HG03039 (cell line): ENCODE measurements around the gene C3orf22.
"Not testable (repeated sequence)": the region's sequence is repeated elsewhere in the genome, so short reads cannot be mapped to it uniquely, and the experiment has no call there.

Source experiments
- ATAC-seq: cut with Tn5 transposase; IDR thresholded peaks from one replicate; pipeline ENCODE4 v1.9.1; 2021; ENCODE audit warnings: mild to moderate bottlenecking, moderate library complexity; ENCODE audit not compliant: unreplicated experiment

The C3orf22 gene, protein sequence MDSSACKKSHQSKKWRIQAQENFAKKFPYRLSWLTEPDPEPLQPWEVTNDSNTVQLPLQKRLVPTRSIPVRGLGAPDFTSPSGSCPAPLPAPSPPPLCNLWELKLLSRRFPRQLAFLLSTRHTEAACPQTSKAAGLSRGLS

DNA sequence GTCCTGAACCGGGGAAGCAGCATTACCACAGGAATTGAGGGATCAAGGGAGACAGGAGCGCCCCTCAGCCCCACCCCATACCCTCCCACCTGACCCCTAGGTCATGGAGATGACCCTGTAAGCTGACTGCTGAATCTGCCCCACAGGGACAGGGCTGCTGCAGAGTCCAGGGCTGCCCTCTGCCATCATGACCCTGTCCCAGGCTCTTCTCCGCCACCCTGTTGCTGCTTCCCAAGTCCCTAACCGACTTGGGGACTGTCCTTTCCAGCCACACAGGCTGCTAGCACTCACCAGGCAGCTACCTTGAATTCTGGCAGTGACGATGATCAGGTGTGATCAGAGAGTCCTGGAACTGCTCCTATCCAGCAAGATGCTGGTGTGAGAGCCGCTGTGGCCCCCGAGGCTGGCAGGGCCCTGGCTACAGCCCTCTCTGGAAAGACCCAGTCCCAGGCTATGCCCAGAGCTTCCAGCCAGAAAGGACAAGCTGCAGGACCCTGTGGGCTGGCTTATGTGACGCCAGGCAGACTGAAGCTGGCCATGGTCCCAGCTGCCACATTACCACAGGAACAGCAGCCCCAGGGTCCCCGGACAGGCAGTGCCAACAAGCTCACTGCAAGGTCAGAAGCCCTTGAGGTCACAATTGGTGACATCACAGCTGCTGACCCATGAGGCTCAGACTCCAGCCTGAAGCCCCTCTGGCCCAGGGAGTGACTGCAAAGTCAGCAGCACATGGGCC, at the start of gene C3orf22:
Gene C3orf22, minus strand, starts transcription at position 597 of the 736 bp plus-strand sequence. CDS start 5,542 bp downstream, outside the sequence.
- ATAC-seq, result no peak

DNA sequence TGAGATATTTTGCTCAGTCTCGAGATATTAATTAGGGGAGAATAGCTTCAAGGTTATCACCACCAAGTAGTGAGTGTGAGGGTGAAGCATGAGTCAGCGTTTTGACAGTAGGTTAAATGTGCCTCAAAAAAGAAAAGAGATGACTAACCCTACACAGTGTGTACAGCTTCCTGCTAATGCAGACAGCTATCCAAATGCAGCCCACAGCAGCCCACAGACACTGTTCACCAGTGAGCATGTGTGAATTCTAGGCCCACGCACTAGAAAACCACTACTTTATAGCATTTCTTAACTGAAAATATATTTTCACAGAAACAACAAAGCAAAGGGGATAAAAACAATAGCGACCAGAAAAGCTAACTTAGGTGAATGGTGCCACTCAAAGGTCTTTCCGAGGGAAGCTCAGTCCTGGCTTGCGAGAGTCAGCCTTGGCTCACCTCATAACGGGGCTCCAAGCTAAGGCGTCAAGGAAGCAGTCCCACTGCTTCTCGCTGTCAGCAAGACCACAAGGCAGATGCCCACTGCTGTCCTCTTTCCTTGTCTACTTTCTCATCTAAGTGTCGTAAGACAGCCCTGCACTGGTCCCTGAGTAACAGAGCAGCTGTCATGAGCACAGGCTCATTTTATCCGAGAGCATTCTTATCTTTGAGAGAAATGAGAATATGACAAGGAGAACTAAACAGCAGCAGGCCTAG, 48.6 kb upstream of the C3orf22 start:
- ATAC-seq, result no peak

DNA sequence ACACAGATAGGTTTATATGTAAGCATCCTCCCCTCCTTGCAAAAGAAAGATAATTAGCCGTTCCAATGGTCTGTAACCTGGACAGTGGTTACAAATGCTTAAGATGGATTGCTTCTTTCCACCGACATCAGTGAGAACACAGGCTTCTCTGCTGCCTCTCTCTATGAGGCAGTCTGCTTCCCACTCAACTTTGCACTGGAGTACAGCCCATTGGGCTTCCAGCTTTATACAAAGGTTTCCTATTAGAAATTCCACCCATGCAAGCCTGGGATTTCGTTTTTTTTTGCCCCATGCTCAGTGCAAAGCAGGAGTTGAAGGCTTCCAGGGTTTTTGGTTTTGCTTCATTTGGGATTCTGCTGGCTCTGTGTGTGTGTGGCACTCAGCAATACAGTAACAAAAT, 47.3 kb upstream of the C3orf22 start:
- ATAC-seq, result no peak

DNA sequence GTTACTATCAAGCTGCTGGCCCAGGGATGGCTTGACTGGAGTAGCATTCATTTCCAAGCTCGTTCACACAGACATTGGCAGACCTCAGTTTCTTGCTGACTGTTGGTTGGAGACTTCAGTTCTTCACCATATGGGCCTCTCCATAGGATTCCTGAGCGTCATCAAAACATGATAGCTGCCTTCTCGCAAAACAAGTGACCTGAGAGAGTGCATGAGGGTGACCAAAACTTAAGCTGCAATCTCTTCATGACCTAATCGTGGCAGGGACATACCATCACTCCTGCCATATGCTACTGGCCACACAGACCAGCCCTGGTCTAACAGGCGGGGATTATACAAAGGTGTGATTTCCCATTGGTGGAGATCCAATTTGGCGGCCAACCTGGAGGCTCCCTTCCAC, 46.0 kb upstream of the C3orf22 start:
- ATAC-seq, result no peak

DNA sequence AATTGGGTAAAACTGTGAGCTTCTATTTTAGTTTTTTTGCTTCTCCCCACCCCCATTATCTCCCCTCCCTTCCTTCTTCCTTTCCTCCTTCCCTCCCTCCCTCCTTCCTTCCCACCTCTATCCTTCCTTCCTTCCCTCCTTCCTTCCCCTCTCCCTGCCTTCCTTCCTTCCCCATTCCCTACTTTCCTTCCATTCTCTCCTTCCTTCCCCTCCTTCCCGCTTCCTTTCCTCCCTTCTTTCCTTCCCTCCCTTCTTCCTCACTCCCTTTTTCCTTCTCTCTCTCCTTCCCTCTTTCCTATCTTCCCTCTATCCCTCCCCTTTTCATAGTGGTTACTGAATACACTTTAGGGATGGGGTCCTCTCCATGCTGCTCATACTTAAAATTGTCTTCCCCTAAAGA, 40.4 kb upstream of the C3orf22 start:
- ATAC-seq, result no peak

DNA sequence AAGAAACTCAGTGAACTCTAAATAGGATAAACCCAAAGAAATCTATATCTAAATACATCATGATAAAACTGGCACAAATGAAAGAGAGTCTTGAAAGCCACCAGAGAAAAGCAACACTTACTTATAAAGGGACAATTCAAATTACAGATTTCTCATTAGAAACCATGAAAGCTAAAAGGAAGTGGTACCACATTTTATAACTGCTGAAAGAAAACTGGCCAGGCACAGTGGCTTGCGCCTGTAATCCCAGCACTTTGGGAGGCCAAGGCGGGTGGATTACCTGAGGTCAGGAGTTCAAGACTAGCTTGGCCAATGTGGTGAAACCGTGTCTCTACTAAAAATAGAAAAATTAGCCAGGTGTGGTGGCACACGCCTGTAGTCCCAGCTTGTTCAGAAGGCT, 36.7 kb upstream of the C3orf22 start:
- ATAC-seq, result not testable (repeated sequence)

DNA sequence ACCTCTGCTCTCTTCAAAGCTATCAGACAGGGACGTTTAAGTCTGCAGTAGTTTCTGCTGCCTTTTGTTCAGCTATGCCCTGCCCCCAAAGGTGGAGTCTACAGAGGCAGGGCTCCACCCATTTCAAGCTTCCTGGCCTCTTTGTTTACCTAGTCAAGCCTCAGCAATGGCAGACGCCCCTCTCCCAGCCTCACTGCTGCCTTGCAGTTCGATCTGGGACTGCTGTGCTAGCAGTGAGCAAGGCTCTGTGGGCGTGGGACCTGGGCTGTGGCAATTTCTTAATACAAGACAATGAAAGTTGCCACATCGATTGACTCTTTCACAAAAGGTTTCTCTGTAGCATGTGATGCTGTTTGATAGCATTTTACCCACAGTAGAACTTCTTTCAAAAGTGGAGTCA, 32.8 kb upstream of the C3orf22 start:
- not testable (repeated sequence) for ATAC-seq

DNA sequence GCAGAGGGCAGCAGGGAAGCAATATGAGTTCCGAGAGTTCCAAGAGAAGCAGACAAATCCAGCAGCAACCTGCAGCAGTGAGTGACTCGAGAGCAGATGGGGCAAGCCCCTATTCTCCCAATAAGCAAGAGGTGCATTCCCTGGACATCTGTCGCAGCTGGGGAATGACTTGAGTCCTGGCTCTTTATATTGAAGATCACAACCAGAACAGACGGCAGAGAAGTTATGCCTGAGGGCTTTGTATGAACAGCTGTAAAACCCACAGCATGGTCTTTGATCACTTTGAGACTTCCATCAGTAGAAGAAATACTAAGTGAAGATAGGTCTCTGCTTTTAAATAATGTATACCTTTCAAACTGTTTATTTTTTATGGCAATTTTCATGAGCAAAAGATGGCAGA, 23.6 kb upstream of the C3orf22 start:
- ATAC-seq, result no peak

DNA sequence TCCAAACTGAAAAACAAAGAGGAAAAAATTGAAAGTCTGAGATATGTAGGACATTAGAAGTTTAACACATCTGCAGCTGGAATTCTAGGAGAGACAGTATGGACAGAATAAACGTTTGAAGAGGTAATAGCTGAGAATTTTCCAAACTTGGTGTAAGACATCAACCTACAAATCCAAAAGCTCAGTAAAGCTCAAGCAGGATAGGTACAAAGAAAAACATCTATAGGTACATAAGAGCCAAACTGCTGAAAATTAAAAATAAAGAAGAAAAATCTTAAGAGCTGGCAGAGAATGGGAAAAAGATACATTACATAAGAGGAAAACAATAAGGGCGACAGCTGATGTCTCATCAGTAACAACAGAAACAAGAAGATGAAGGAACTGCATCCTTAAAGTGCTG, 22.8 kb upstream of the C3orf22 start:
- ATAC-seq, result no peak

DNA sequence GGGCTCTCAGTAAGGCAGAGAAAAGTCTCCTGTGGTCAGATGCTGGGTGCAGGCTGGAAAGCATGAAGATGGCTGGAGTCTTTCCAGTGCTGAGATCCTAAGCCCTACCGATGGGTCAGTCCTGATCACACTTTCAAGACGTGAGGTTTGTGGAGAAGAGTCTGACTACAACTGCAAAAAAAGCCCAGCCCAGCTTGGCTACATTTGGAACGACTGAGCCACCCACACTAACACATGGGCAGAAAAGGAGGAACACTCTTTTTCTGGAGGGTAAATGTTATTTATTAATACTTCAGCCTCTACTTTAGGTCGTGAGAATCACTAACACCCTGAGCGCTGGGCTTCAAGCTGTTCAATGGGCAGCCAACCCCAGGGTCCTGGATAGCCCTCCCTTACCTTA, 22.0 kb upstream of the C3orf22 start:
- ATAC-seq, result no peak

DNA sequence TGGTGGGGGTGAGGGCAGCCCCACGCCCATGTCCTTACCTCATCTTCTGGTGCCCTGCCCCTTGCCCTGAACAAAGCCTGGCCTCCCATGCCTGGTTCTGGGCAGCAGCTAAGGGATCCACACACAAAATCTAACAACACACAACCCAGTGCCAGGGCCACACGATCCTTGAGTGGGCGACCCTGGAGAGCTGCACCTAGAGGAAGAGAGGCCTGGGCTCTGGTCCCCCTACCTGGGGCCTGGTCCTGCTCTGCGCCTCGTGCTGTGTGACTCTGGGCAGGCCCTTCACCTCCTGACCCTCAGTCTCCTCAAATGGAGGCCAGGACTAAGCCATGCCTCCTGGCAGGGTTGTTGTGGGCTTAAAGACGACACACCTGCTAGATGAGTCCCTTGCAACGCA, 20.0 kb upstream of the C3orf22 start:
- no peak for ATAC-seq

DNA sequence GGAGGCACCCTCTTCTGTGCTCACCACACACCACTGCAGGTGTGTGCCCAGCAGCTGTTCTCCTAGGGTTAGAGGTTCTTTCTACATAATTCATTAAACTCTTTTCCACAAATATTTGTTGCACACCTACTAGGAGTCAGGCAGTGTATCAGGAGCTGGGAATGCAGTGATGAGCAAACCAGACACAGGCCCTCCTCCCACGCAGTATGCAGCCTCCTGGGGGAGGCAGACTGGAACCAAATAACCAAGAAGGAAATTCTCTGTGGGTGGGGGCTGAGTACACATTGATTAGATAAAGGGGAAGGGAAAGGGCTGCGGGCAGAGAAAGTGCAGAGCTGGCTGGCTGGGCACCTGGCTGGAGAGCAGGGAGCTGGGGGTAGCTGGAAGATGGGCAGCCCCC, 18.5 kb upstream of the C3orf22 start:
- ATAC-seq, result no peak

DNA sequence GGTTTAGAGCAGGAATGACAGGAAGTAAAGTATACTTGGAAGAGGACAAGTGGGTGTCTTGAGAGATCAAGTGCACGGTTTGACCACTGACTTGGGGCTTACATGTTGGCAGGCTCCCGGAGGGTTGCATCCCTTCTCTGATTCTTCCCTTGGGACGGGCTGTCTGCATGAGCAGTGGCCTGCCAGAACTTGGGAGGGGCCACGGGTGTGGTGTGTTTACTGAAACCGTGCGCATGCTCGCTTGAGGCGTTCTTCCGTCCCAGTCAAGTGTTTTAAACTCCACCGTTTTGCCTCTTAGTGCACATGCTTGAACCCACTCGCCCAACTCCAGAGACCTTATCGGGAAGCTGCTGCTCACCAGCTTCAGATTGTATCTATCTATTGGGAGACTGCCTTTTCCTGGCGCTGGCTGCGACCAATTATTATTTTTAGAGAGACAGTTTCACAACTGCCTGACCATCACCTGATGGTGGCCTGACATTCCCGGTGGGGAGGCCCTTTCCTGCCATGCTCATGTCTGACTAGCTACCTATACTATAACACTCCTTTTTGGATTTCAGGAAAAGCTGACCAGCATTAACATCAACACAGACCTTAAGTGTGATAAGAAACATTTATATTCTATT, 14.9 kb upstream of the C3orf22 start:
- ATAC-seq, result no peak

DNA sequence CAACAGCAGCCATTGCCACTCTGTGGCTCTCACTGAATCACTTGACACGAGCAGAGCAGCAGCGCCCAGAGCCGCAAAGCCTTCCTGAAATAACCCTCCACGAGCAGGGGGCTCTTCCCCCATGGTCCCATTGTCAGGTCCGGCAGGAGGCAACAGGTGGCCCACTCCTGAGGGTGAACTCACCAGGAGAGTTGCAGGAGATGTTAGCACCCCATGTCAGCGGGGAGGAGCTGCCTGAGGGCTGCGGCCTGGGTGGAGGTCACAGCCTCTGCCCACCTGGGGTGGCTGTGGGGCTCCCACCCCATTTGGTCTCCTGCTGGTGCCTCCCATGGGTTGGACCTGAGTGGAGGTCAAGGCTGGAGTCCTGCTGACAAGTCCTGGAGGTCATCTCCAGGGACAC, 12.3 kb upstream of the C3orf22 start:
- ATAC-seq, result no peak

DNA sequence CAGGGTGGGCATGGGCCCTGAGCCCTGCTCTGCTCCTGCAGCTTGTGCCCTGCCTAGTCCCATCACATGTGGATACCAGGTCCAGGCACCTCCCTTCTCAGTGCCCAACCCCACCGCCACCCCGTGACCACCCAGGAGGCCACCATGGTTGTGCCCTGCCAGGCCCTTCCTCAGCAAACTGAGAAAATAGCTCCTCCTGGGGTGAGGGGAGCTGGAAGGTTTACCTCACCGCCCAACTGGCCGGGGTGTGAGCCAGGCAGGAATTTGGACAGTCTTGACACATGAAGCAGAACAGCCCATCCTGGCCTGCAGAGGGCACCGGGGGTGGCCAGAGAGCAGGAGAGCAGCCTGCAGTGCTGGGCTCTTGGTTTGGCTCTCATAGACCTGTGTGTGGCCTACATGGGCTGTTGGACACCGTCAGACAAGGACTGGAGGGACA, 11.4 kb upstream of the C3orf22 start:
- no peak for ATAC-seq

DNA sequence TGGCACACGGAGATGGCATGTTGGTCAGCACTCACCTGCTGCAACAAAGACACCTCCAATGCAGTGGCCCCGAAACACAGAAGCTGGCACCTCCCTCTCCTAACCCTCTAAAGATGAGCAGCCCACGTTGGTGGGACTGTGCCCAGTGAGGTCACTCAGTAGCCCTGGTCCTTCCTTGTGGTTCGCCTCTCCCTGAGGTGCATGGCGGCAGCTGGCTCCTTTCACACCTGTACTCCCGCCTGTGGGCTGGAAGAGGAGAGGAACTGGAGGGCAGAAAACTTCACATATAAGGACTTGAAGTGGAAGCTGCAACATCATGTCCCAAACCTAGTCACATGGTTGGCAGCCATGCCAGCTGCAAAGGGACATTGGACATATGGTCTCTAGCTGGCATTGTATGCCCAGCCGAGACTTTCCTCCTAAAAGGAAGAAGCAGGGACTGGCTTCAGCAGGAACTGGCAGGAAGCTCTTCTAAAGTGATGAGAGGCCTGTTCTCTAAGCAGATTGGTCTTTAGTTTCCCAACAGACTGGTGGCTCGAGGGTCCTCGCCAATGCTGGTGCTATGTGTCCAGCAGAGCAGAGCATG, 10.8 kb upstream of the C3orf22 start:
- ATAC-seq, result no peak

DNA sequence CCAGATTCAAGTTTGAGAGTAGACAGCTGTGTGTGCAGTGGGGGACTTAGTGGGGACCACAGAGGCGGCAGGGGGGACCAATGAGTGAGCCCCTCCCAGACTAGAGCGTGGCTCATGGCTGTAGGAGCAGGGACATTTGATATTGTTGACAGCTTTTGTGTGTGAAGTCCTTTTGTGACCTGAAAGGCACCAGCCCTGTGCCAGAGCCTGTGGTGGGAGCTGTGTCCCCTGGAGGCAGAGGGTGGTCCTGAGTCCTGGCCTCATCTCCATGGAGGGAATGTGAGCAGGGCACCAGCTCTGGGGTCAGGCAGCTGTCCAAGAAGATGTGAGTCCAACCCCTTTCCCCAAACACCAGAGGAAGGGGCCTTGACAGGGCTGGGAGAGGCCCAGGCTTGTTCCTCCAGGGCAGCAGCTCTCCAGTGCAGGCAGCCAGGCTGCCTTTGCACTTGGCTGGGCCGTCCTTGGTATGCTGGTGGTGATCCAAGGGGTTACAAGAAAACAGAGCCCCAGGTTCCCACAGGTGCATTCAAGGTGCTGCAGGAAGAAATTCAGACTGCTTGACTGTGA, 10.1 kb upstream of the C3orf22 start:
- ATAC-seq, result no peak

DNA sequence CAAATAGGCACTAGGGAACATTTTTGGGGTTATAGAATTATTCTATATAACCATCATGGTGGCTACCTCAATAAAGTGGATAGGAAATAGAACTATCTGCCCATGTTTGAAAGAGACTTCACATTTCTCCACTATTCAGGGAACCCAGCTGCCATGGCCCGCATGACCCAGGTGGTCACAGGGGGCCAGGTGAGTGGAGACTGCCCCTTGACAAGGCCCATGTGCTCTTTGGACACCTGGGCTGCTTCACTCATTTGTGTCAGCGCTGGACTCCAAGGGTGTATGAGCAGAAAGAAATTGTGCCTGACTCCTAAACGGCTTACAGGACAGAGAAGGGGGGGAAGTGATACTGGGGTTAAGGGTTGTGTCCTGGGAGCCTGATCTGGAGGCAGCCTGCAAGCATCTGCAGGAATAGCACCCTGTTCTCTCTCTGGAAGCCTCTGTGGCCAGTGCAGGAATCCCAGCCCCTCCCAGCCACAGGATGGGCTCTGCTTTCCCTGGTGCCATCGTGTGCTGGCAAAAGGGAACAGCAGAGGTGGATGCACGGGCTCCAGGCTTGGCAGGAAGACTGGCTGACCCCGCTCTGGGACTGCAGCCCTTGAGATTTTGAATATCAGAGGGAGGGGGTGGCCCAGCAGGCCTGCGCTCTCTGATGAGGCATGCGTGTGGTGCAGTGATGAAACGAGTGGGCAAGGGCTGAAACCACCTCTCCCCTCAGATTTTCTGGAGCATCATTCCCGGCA, 9.1 kb upstream of the C3orf22 start:
- ATAC-seq, result no peak

DNA sequence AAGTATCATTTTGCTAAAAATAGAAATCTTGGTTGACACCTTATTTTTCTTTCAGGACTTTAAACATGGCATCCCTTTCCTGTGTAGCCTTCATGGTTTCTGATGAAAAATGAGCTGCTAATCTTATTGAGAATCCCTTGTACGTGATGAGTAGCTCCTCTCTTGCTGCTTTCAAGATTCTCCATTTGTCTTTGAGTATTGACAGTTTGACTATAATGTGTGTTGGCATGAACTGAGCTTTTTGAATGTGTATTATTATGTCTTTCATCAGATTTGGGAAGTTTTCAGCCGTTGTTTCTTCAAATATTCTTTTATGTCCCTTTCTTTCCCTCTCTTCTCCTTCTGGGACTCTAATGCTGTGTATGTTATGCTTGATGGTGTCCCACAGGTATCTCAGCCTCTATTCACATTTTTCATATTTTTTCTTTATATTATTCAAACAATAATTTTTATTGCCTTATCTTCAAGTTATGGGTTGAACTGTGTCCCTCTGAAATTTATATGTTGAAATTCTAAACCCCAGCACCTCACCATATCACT, 4.1 kb upstream of the C3orf22 start:
- no peak for ATAC-seq

DNA sequence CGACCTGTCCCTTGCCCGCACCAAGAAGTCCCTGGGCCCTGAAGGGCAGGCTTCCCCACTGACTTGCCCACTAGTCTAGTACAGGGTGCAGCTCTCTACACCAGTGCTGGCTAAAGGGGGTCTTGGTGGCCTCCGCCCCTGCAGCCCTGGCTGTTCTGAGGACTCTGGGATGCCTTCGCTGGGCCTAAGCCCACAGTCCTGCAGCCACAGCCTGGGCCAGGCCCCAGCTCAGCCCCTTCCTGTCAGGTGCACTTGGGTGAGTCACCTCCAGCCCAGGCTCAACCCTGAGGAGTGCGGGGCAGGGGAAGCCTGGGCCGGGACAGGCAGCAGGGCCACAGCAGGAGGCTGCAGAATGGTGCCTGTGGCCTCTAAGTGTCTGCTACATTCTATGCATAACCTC, 971 bp downstream of the C3orf22 start:
- no peak for ATAC-seq
